Posterior vena cava (tissue), 2 donors: ENCODE results near the gene MACF1. TPM values are rescaled to one million over a fixed set of nuclear protein-coding genes. Genes with fewer than 3 reads are reported as not detected.
"Not testable (repeated sequence)": the region's sequence is repeated elsewhere in the genome, so short reads cannot be mapped to it uniquely, and the experiment has no call there.

Experiments
- DNase-seq: peaks from one replicate; pipeline ENCODE4 v3.0.0-alpha.2; 2020; ENCODE audit warnings: low spot score
- intact Hi-C, 2 donors: fragments of 100-400 bp; cut with DNase I; formaldehyde crosslinking; loops; one replicate each; pipeline versions ENCODE4 v1.14.1 to v1.14.2; 2022 to 2023
- total RNA-seq, 2 donors: library from RNA; stranded (reverse); fragmentation: NEBNext Ultra II Directional; extraction: Animal tissue kit (Norgen Biotek cat#: 25700); gene quantifications; one replicate each; pipeline ENCODE4 v1.2.1, GENCODE V29; 2021
- donor health status: DM: yes; HTN: yes; CAD: no.
- donor health status: DM: yes; HTN: yes; CAD: no.

MACF1 gene
- total RNA-seq, 2 donors from 2014 or later: 596 to 609 TPM

DNA sequence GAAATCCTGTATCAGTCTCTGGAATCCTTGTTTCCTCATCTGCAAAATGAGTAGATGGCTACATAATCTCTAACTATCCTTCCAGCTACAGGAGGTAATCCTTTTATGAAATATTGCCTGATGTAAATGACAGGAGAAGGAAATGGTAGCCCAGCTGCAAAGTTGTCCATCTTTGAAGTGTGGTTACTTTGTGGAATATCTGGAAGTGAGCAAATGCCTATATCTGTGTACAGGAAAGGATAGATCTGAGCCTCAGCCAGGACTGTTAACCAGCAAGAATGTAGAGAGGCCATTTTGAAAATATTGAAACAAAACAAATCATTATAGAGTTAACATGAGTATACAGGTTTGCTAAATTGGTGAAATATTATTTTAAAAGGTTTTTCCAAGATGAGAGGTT lies 212.1 kb downstream of the MACF1 start:
- intact Hi-C loops: no loop called here
- no peak for DNase-seq

- DNase-seq: no peak
- intact Hi-C loops: no loop called here
Measured at GRCh38 chr1:39418236-39418635, 213.7 kb downstream of the MACF1 start.

DNA sequence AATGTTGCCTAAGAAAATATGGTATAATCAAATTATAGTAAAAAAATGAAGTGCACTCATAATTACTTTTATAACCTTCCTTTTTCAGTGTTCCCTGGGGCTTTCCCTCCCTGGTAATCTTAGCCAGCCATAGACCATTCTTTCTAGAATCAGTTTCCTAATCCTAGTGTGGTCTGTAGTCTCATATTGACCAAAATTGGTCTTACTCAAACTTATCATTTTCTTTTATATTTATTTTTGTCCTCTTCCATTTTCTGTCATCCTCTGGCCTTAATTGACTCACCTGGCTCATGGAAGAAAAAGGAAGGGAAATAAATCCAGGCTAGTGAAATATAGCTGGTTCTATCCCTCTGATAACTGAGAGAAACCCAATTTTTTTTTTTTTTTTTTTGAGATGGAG lies 216.0 kb downstream of the MACF1 start:
- DNase-seq: no peak
- intact Hi-C loops: no loop called here

DNA sequence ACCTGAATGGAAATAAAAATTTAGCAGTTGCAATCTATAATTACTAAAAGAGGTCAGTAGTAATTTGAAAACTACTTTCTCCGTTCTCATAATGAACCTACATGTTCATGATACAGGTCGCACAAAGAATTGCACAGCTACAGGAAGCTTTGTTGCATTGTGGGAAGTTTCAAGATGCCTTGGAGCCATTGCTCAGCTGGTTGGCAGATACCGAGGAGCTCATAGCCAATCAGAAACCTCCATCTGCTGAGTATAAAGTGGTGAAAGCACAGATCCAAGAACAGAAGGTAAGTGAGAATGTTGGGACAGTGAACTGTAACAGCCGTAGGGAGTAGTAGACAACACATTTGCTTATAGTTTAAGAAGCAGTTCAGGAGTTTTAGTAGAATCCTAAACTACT lies 218.1 kb downstream of the MACF1 start:
- intact Hi-C loops: no loop called here

GRCh38 chr1:39425151-39425550 lies 220.7 kb downstream of the MACF1 start:
- no peak for DNase-seq
- intact Hi-C loops: no loop called here

More for the DNA sequence above, 218.1 kb downstream of the MACF1 start:
- no peak for DNase-seq

GRCh38 chr1:39425634-39426033 lies 221.1 kb downstream of the MACF1 start:
- intact Hi-C loops: no loop called here
- DNase-seq: no peak

GRCh38 chr1:39426346-39426745 lies 221.9 kb downstream of the MACF1 start:
- intact Hi-C loops: no loop called here
- DNase-seq: no peak

- intact Hi-C loops: no loop called here
- DNase-seq: no peak
Measured at GRCh38 chr1:39427374-39427773, 222.9 kb downstream of the MACF1 start.

DNA sequence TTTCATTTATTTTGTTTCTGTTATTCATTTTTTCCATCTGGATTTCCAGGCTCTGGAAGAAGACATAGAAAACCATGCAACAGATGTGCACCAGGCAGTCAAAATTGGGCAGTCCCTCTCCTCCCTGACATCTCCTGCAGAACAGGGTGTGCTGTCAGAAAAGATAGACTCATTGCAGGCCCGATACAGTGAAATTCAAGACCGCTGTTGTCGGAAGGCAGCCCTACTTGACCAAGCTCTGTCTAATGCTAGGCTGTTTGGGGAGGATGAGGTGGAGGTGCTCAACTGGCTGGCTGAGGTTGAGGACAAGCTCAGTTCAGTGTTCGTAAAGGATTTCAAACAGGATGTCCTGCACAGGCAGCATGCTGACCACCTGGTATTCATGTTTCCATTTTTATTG lies 223.4 kb downstream of the MACF1 start:
- intact Hi-C loops: no loop called here
- no peak for DNase-seq

GRCh38 chr1:39431927-39432326 lies 227.4 kb downstream of the MACF1 start:
- DNase-seq: no peak
- intact Hi-C loops: loop anchor here (10.0 kb wide), 2 partner anchors 67 to 77 kb away; no protein-coding TSS in a partner anchor

DNA sequence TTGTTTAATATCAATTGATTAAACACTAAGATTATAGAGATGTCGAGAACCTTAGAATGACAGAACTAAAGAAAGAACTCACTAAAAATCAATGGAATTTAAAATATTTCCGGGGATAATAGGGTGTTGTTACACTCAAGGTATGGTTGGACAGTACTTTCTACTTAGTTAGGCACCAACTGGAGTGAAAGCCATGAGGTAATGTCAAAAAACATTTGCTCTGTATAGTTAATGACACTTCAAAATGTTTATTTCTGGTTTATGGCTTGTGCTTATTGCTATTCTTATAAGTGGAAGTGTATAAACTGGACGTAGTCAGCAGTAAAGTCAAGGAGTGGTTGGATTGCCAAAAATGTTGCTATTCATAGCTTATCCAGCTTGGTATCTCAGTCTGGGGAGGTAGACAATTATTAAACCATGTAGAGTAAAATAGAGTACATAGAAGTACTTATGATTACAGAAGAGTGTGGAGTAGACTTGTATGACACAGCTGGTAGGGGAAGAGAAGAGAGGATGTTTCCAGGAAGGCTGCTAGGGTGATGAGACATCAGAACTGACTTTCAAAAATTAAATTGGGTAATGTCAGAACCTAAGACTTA lies 230.4 kb downstream of the MACF1 start:
- DNase-seq: no peak
- intact Hi-C loops: loop anchor here (10.0 kb wide), 2 partner anchors 70 to 80 kb away; no protein-coding TSS in a partner anchor

DNA sequence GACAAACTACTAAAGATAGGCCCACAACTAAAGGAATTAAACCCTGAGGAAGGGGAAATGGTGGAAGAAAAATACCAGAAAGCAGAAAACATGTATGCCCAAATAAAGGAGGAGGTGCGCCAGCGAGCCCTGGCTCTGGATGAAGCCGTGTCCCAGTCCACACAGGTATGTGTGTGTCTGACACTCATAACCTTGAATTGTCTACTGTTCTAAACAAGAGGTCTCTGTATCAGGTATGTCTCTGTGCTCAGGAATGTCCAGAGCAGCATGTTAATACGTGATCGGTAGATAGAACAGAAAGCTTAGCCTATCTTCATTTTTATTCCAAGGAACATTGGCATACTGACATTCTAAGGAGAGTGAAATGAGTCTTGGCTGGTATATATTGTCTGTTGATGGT lies 231.1 kb downstream of the MACF1 start:
- intact Hi-C loops: loop anchor here (10.0 kb wide), 2 partner anchors 71 to 81 kb away; no protein-coding TSS in a partner anchor
- no peak for DNase-seq

GRCh38 chr1:39436842-39437241 lies 232.3 kb downstream of the MACF1 start:
- intact Hi-C loops: loop anchor here (10.0 kb wide), 2 partner anchors 72 to 82 kb away; no protein-coding TSS in a partner anchor
- no peak for DNase-seq

GRCh38 chr1:39438042-39438441 lies 233.5 kb downstream of the MACF1 start:
- DNase-seq: no peak
- intact Hi-C loops: loop anchor here (10.0 kb wide), 2 partner anchors 73 to 83 kb away; no protein-coding TSS in a partner anchor

GRCh38 chr1:39440856-39441255 lies 236.4 kb downstream of the MACF1 start:
- no peak for DNase-seq
- intact Hi-C loops: no loop called here

GRCh38 chr1:39441797-39442196 lies 237.3 kb downstream of the MACF1 start:
- intact Hi-C loops: no loop called here
- no peak for DNase-seq

DNA sequence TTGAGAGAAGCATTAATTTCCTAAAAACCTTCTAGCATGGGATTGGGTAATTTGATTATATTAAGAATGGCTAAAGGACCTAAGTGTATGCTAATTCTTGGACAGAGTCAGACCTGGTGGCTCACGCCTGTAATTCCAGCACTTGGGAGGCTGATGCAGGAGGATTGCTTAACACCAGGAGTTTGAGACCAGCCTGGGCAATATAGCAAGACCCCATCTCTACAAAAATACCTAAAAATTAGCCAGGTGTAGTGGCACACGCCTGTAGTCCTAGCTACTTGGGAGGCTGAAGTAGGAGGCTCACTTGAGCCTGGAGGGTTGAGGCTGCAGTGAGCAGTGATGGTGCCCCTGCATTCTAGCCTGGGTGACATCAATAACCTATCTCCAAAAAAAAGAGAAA lies 241.1 kb downstream of the MACF1 start:
- DNase-seq: no peak
- intact Hi-C loops: no loop called here

DNA sequence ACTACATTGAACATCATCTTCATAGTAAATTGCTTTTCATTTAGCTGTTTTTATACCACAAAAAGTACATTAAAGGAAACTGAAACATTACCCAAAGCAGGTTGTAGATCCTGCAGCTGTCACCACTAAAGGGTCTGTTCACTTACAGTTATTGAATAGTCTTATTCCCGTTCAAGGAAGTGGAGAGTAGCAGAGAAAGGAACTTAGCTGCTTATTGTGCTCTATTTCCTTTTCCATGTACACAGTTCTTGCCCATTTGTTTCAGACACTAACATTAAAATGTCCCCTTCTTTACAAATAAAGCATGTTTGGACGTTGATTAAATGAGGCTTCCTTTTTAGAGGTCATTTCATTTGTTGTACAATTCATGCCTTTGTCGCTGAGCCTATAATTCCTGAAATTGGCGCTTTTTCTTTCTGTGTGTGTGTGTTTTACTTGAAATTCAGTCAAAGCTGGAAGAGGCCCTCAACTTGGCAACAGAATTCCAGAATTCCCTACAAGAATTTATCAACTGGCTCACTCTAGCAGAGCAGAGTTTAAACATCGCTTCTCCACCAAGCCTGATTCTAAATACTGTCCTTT lies 242.6 kb downstream of the MACF1 start:
- DNase-seq: no peak

DNA sequence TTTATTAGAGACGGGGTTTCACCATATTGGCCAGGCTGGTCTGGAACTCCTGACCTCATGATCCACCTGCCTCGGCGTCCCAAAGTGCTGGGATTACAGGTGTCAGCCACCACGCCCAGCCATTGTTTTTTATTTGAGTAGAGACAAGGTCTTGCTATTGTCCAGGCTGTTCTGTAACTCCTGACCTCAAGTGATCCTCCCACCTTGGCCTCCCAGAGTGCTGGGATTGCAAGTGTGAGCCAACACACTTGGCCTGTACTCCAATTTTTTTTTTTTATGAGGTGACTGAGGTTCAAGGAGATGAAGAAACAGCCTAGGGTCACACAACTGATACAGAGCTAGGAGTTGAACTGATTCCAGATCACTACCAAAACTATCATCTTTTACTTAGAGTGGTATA lies 245.5 kb downstream of the MACF1 start:
- intact Hi-C loops, DNase-seq: not testable (repeated sequence)

More for the DNA sequence above, 242.6 kb downstream of the MACF1 start:
- intact Hi-C loops: no loop called here

DNA sequence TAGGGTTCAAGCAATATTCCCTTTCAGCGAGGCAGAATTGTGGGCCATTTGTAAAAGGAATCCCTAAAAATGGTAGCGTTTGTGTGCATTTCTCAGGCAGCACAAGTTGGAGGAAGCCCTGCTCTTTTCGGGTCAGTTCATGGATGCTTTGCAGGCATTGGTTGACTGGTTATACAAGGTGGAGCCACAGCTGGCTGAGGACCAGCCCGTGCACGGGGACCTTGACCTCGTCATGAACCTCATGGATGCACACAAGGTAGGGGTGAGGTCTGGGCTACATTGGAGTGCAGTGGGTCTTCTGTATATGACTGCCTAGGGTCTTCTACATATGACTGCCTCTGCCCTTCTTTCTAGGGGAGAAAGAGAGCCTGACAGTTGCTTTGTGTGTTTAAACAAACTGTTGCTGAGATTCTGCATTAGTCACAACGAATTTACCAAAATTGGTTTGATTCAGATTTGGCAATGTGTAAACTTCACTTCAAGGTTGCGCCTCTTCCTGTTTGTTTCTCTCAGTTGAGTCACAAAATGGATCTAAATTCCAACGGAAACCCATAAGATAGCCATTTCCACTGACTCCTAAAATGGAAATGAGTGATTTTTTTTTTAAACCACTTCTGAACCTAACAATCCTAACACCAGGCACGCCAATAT lies 246.6 kb downstream of the MACF1 start:
- intact Hi-C loops: no loop called here
- no peak for DNase-seq

DNA sequence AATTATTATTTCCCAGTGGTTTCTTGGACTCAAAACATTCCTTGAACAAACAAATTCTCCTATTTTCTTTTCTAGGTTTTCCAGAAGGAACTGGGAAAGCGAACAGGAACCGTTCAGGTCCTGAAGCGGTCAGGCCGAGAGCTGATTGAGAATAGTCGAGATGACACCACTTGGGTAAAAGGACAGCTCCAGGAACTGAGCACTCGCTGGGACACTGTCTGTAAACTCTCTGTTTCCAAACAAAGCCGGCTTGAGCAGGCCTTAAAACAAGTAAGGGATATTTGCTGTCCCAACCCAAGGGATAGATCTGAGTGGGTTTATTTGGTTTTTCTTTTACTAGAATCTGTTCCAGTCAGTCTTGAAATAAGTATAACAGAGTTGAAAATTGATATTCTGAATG lies 247.6 kb downstream of the MACF1 start:
- intact Hi-C loops: no loop called here
- no peak for DNase-seq
